ENCODE measurements around the gene STK17A.
"Not testable (repeated sequence)": the region's sequence is repeated elsewhere in the genome, so short reads cannot be mapped to it uniquely, and the experiment has no call there.

Gene STK17A

DNA sequence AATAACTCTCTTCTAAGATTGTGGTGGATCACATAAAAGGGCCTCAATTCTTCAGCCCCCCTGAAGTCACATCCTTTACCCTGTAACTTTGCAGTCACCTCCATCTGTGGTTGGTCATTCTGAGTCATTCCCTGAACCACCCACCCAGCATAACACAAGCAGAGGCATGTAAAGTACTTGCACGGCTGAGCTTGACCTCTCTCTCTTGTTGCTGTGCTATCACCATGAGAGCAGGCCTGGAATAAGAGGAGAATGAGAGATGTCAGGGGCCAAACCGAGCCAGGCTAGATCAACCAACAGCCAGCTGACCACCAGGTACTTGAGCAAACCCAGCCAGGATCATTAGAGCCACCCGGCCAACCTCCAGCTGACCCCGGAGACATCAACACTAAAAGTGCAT, 13.5 kb upstream of the STK17A start:
- no peak for DNase-seq

DNA sequence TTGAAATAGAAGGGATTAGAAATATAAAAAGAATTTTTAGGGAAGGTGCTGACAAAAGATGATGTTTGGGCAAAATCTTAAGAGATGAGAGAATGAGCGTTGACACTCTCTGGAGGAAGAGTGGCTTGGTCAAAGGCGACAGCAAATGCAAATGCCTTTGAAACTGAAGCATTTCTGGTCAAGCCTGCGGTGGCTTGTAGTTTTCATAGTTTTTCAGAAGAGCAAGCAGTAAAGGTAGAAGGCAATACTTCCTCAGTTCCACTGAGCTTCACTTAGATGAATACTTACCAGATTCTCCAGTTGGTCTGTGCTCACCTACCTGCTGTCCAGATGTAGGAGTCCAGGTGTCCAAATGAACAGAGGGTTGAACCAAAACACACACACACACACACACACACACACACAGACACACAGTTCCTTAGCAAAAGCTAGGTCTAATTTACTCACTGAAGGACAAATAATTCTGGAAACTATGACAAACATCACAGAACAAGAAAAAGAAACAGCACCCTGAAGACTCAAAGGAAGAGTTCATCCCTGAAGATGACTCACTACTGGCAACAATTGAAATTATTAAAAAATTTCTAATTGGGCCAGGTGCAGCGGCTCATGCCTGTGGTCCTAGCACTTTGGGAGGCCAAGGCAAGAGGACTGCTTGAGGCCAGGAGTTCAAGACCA, 12.1 kb upstream of the STK17A start:
- no peak for DNase-seq

DNA sequence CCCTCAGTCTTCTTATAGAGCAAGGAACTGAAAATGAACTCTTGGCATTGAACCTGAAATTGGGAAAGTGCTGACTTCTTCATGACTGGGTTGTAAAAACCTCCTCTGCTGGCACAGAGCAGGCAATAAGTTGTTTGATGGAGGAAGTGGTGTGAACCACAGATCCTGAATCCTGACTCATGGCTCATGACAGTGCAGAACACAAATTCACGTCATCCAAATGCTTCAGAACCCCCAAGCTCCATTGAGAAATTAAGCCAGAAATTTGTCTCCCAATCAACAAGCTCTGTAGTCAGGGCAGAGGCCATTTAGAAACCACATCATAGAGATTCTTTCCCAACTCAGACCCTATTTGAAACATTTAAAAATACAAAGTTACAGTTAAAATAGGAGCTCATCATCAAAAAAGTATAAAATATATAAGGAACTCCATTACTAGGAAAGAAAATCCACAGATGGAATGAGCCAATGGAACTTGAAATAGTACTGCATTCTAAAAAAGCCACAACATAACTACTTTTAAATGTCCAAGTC, 10.3 kb upstream of the STK17A start:
- peak; percentile 88 for DNase-seq

- DNase-seq: not testable (repeated sequence)
These were observed 9.1 kb upstream of the STK17A start for GRCh38 chr7:43573832-43574231.

- DNase-seq: no peak
These were observed 7.4 kb upstream of the STK17A start for GRCh38 chr7:43575506-43575905.

DNA sequence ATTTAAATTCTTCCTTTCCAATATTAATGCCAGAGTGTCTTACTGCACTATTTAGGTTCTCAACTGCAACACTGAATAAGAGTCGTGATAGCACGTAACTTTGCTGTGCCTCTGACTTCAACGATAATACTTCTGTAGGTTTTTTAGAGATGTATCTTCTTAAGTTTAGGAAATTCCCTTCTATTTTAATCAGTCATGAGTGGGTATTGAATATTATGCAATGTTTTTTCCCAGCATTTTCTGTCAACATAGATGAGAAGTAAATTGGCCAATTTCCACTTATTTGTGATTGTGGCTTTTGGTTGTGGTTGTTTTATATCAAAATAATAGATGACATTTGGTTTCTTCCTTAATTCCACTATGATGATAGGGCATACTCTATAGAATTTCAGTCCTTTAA, 6.7 kb upstream of the STK17A start:
- no peak for DNase-seq

DNA sequence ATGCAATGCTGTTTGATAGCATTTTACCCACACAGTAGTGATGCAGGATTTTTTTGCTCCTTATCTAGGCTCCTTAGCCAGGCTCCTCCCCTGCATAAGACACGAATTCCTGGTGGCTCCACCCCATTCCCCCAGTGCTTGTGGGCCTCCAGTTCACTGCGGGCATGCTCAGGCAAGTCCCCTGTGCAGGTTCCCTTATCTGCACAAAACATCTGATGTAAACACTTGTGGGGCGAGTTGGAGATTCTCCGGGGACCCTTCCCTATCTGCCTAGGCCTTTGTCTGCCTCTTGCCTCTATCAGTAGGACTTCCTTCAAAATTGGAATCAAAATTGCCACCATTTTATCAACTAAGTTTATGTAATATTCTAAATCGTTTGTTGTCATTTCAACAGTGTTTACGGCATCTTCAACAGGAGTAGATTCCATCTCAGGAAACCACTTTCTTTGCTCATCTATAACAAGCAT, 5.4 kb upstream of the STK17A start:
- peak; percentile 72 for DNase-seq

GRCh38 chr7:43583424-43584194, 701 bp downstream of the STK17A start:
- peak; percentile 34 for DNase-seq

DNA sequence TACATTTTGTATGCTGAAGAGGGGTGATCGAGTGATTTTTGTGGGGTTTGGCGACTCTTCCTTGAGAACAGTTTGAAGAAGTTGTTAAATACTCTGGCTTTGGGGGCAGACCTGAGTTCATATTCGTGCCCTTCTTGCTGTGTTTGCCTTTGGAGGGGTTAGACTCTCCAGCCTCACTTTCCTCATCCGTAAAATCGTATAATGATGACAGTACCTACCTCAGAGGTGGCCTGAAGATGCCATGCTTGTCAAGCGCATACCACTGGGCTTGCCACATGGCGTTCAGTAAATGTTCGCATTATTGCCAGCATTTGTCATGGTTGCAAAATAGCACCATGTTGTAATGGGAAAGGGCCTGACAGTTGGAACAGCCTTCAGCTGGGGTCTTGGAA, 1.3 kb downstream of the STK17A start:
- DNase-seq: peak; percentile 7

- DNase-seq: not testable (repeated sequence)
These were observed 1.8 kb downstream of the STK17A start for GRCh38 chr7:43584733-43585132.

- no peak for DNase-seq
These were observed 2.7 kb downstream of the STK17A start for GRCh38 chr7:43585562-43585961.

DNA sequence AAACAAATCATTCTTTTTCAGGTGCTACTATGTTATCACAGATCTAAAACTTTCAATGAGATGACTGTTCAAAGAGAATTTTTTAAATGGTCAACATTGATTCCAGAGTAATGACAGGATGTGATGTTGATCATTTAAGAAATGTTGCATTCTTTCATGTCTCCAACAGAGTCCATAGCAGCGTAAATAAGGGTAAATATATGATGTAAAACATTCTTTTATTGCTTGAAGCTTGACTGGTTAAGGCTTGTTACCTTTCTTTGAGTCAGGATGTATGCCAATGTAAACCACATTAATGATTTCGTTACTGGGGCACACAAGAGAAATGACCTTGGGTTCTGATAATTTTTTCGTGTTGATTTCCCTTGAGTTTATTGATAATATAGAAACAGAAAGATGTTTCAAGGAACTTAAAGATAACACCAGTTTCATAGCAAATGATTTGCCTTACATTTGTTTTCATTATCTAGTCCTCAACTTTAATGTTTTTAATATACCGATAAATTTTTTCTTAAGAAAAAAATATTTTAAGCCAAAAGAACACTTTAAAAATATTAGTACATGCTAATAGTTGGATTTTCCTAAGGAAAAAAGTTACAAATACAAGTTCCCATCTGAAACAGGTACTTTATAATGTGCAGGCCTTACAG, 3.5 kb downstream of the STK17A start:
- DNase-seq: no peak

- no peak for DNase-seq
These were observed 5.7 kb downstream of the STK17A start for GRCh38 chr7:43588477-43589132.

DNA sequence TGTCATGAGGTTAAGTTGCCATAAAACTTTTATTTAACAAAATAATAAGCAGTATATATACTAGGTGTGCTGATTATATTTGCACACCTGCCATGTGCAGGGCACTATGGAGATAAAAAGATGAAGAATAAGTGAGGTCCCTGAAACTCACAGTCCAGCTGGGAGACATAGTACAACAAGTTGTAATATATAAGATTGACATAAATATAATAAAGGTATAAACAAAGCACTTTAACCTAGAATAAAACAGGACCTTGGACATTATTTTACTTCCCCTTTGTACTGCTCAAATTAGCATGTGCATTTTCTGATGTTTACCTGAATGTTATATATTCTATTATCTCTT, 6.2 kb downstream of the STK17A start:
- no peak for DNase-seq

GRCh38 chr7:43589728-43590127, 6.8 kb downstream of the STK17A start:
- no peak for DNase-seq

DNA sequence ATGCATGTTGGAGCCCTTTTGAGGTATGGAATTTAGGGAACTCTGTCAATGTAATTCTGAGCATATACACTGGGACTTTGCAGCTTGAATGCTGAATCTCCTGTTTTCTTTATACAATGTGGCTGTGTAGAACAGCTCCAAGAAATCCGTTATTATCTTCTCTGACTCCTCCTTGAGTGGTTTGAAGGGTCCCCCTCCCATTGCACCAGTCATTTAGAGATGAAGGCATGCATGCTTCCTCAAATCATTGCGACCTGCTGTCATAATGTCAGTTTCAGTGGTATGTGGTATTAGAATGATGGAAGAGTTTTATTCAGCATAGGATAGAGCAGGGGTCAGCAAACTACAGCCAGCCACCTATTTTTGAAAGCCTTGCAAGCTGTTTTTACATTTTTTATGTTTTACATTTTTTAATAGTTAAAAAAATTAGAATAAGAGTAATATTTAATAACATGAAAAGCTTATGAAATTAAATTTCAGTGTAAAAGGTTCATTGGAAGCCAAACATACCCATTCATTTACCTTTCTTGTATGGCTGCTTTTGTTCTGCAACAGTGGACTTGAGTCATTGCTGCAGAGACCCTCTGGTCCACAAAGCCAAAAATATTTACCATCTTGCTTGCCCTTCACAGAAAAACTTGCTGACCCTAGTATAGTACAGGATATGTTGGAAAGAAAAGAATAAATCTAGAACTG, 8.1 kb downstream of the STK17A start:
- no peak for DNase-seq

DNA sequence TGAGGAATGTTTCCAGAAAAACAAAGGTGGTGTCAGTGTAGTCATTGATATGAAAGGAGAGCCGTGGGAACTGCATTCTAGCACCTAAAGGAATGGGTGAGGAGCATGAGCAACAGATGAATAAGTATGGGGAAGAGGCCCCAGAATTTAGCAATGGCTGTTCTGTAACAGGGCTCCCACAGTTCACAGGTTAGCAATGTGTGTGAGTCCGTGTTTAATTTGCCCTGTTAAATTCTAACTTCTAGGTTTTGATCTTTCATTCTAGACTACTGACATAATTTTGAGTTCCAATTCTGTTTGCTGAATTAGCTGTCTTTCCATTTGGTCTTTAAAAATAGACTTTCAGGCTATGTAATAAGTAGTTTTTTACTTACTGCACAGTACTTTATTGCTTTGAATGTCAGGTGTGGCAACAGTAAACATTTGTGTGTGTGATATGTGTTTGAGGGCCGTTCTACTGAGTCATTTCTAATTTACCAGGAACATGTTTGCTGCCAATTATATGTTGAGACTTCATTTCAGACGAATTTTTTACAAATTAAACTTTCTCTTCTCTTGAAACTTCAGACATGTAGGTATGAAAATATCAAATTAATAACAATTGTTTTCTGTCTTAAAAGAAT, 8.8 kb downstream of the STK17A start:
- DNase-seq: no peak

GRCh38 chr7:43592326-43592725, 9.4 kb downstream of the STK17A start:
- DNase-seq: no peak

DNA sequence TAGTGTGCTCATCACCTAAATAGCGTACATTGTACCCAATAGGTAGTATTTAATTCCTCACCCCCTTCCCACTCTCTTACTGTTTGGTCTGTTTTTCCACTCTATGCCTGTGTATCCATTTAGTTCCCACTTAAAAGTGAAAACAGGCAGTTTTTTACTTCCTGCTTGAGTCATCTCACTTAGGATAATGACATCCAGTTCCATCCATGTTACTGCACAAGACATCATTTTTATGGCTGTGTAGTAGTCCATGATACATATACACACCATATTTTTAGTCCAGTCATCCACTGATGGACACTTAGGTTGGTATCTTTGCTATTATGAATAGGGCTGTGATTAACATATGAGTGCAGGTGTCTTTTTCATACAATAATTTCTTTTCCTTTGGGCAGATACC, 10.1 kb downstream of the STK17A start:
- DNase-seq: no peak

GRCh38 chr7:43594020-43594419, 11.1 kb downstream of the STK17A start:
- DNase-seq: no peak

DNA sequence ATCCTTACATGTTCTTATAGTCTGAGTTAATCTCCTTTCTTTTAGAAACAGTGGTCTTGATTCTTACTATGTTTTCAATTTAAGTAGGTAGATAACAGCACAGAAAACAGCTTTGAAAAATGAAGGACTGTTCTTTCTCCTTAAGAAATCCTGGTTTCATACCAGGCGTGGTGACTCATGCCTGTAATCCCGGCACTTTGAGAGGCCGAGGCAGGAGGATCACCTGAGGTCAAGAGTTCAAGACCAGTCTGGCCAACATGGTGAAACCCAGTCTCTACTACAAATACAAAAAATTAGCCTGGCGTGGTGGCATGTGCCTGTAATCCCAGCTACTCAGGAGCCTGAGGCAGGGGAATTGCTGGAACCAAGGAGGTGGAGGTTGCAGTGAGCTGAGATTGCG, 13.5 kb downstream of the STK17A start:
- not testable (repeated sequence) for DNase-seq

- DNase-seq: no peak
These were observed 17.1 kb downstream of the STK17A start for GRCh38 chr7:43600056-43600455.

All from GDM1 (cell line).